ENCODE results near the gene ZCCHC10. TPM values are rescaled to one million over a fixed set of nuclear protein-coding genes. Genes with fewer than 3 reads are reported as not detected.

The ZCCHC10 gene
- total and polyA plus RNA-seq, 9 of the 15 experiments (the other 6 are each of a cell fraction or from before 2014, with no cell fraction given): 11.9 to 146 (median 51.8) TPM

- no peak for TF ChIP-seq BCL6 (CRISPR knock-in tag; IDR thresholded peaks at IDR 0.05)
- peak in 1 of 2 experiments; percentile 5; a peak in 1 of 4 replicates for TF ChIP-seq RAD21 (CRISPR knock-in tag; conservative IDR thresholded peaks at IDR 0.05 in 1 of 2, IDR thresholded peaks at IDR 0.05 in 1 of 2)
- 0 out of 2 replicates have a peak, but pooled peaks have one; percentile 23 for TF ChIP-seq CBX1 (IDR thresholded peaks at IDR 0.05; ENCODE audit: low read depth)
- no peak for TF ChIP-seq KDM2B (CRISPR knock-in tag; IDR thresholded peaks at IDR 0.05)
- TF ChIP-seq ZNF311 (CRISPR knock-in tag; IDR thresholded peaks at IDR 0.05): peak; percentile 60; the same call in 1 of the 2 replicates
- TF ChIP-seq ZFX (CRISPR knock-in tag; IDR thresholded peaks at IDR 0.05): peak; percentile 98
- TF ChIP-seq RAD51 (IDR thresholded peaks at IDR 0.05; ENCODE audit: borderline replicate concordance, low read depth): no peak
- no peak; the same call in 1 of the 2 replicates for TF ChIP-seq C11orf30 (IDR thresholded peaks at IDR 0.05; ENCODE audit: low read depth)
- TF ChIP-seq EGR1 (conservative IDR thresholded peaks at IDR 0.05): peak; percentile 99
- no peak for TF ChIP-seq GATAD2A (IDR thresholded peaks at IDR 0.05)
- no peak for TF ChIP-seq SMARCA5 (IDR thresholded peaks at IDR 0.05)
- no peak for TF ChIP-seq MTA1 (IDR thresholded peaks at IDR 0.05; ENCODE audit: borderline replicate concordance)
- no peak for TF ChIP-seq ZNF408 (CRISPR knock-in tag; IDR thresholded peaks at IDR 0.05; ENCODE audit: low read depth)
- no peak for TF ChIP-seq POLR3G (IDR thresholded peaks at IDR 0.05; ENCODE audit: extremely low read depth, insufficient read length, insufficient replicate concordance)
- peak; percentile 26; the same call in 1 of the 2 replicates for TF ChIP-seq KAT7 (CRISPR knock-in tag; IDR thresholded peaks at IDR 0.05; ENCODE audit: borderline replicate concordance)
- TF ChIP-seq CXXC5 (CRISPR knock-in tag; IDR thresholded peaks at IDR 0.05): peak; percentile 82
- TF ChIP-seq POLR2AphosphoS5 (IDR thresholded peaks at IDR 0.05; ENCODE audit: control insufficient read depth, insufficient read depth, low read depth, low read length): peak; percentile 95
- no peak; the same call in 1 of the 2 replicates for TF ChIP-seq SREBF2 (CRISPR knock-in tag; IDR thresholded peaks at IDR 0.05)
- TF ChIP-seq SETDB1 (IDR thresholded peaks at IDR 0.05; ENCODE audit: low read length): no peak
- TF ChIP-seq UBTF (IDR thresholded peaks at IDR 0.05; ENCODE audit: borderline replicate concordance in 1 of 2, low read depth in 2 of 2, low read length in 2 of 2): peak; percentile 54 to 77; a peak in 1 of 4 replicates
- TF ChIP-seq CHD2 (IDR thresholded peaks at IDR 0.05; ENCODE audit: low read depth, low read length): peak; percentile 99
- TF ChIP-seq ZNF77 (CRISPR knock-in tag; IDR thresholded peaks at IDR 0.05): no peak
- TF ChIP-seq SMARCB1 (IDR thresholded peaks at IDR 0.05; ENCODE audit: insufficient read length, low read depth): no peak
- peak; percentile 72; the same call in 1 of the 2 replicates for TF ChIP-seq HMBOX1 (IDR thresholded peaks at IDR 0.05)
- no peak for TF ChIP-seq ID3 (CRISPR knock-in tag; IDR thresholded peaks at IDR 0.05)
- TF ChIP-seq ID3 (tag; IDR thresholded peaks at IDR 0.05): peak; percentile 71; the same call in 1 of the 2 replicates
- TF ChIP-seq ZNF175 (CRISPR knock-in tag; IDR thresholded peaks at IDR 0.05; ENCODE audit: low read depth): no peak; the same call in 1 of the 2 replicates
Observed at GRCh38 chr5:133051542-133052316, 25.4 kb upstream of the ZCCHC10 start, which contains the start of gene HSPA4 (continued).
